ENCODE results near the gene PDE7B. TPM values are rescaled to one million over a fixed set of nuclear protein-coding genes. Genes with fewer than 3 reads are reported as not detected.

The PDE7B gene
- polyA plus RNA-seq, 1 donor (not counting 4 experiments of a cell fraction or from before 2014, with no cell fraction given): 0.01 TPM

- no peaks in the 10 kb centered on the region for H3K36me3 ChIP-seq (ENCODE audit: control insufficient read depth in 2 of 2, extremely low read depth in 1 of 2, insufficient read depth in 2 of 2, low read length in 2 of 2)
- H3K27me3 ChIP-seq (ENCODE audit: control insufficient read depth, extremely low read depth, insufficient read depth, low read length): no peaks in the 10 kb centered on the region
- H3K9ac ChIP-seq (ENCODE audit: control insufficient read depth, extremely low read depth, insufficient read depth, low read length): no peak overlapping the region
- no peak overlapping the region for H3K4me3 ChIP-seq (ENCODE audit: control insufficient read depth in 2 of 3, extremely low read depth in 1 of 3, insufficient read depth in 2 of 3, low read depth in 1 of 3, low read length in 3 of 3)
- H3K9me3 ChIP-seq (ENCODE audit: control insufficient read depth, low read depth, low read length): no peaks in the 10 kb centered on the region
- H2AFZ ChIP-seq (ENCODE audit: control insufficient read depth, low read length): no peak overlapping the region
- H3K27ac ChIP-seq (ENCODE audit: control insufficient read depth, insufficient read depth, low read length): no peak overlapping the region
- no peaks in the 10 kb centered on the region for H3K79me2 ChIP-seq (ENCODE audit: control insufficient read depth, insufficient read depth, low read length)
- DNase-seq (ENCODE audit: low read depth, low spot score): no peak
- FAIRE-seq: no peak
- H3K4me2 ChIP-seq (ENCODE audit: control insufficient read depth, extremely low read depth, insufficient read depth, low read depth, low read length): no peak overlapping the region
- TF ChIP-seq CTCF (optimal IDR thresholded peaks at IDR 0.05 in 1 of 3, IDR thresholded peaks at IDR 0.05 in 1 of 3, conservative IDR thresholded peaks at IDR 0.05 in 1 of 3; ENCODE audit: extremely low read depth in 1 of 3, insufficient read depth in 2 of 3, low read length in 3 of 3) (no peak), EZH2 (IDR thresholded peaks at IDR 0.05; ENCODE audit: low read length) (no peak)
- H3K4me1 ChIP-seq (ENCODE audit: control insufficient read depth, extremely low read depth, insufficient read depth, low read length): no peaks in the 10 kb centered on the region
- no peaks in the 10 kb centered on the region for H4K20me1 ChIP-seq (ENCODE audit: control insufficient read depth, extremely low read depth, insufficient read depth, low read length)
- H3K9me1 ChIP-seq (ENCODE audit: control insufficient read depth, extremely low read depth, insufficient read depth, low read length): no peaks in the 10 kb centered on the region
- dilution Hi-C loops (cut with MboI; ENCODE audit: extremely low pct_ligation_motif_present, low sequenced_read_pairs): no loop called here
Measured at GRCh38 chr6:136208783-136209182, 357.3 kb downstream of the PDE7B start.

GRCh38 chr6:136209496-136209895 lies 358.0 kb downstream of the PDE7B start:
- Histone ChIP-seq H3K4me2 (ENCODE audit: control insufficient read depth, extremely low read depth, insufficient read depth, low read depth, low read length) (no peak overlapping the region), H3K4me3 (ENCODE audit: control insufficient read depth in 2 of 3, extremely low read depth in 1 of 3, insufficient read depth in 2 of 3, low read depth in 1 of 3, low read length in 3 of 3) (no peak overlapping the region), H2AFZ (ENCODE audit: control insufficient read depth, low read length) (no peak overlapping the region), H3K36me3 (ENCODE audit: control insufficient read depth in 2 of 2, extremely low read depth in 1 of 2, insufficient read depth in 2 of 2, low read length in 2 of 2) (no peaks in the 10 kb centered on the region), H4K20me1 (ENCODE audit: control insufficient read depth, extremely low read depth, insufficient read depth, low read length) (no peaks in the 10 kb centered on the region), H3K79me2 (ENCODE audit: control insufficient read depth, insufficient read depth, low read length) (no peaks in the 10 kb centered on the region), H3K4me1 (ENCODE audit: control insufficient read depth, extremely low read depth, insufficient read depth, low read length) (no peaks in the 10 kb centered on the region), H3K9me3 (ENCODE audit: control insufficient read depth, low read depth, low read length) (no peaks in the 10 kb centered on the region), H3K9me1 (ENCODE audit: control insufficient read depth, extremely low read depth, insufficient read depth, low read length) (no peaks in the 10 kb centered on the region), H3K27ac (ENCODE audit: control insufficient read depth, insufficient read depth, low read length) (no peak overlapping the region), H3K9ac (ENCODE audit: control insufficient read depth, extremely low read depth, insufficient read depth, low read length) (no peak overlapping the region), H3K27me3 (ENCODE audit: control insufficient read depth, extremely low read depth, insufficient read depth, low read length) (no peaks in the 10 kb centered on the region)
- dilution Hi-C loops (cut with MboI; ENCODE audit: extremely low pct_ligation_motif_present, low sequenced_read_pairs): no loop called here
- FAIRE-seq (no peak), DNase-seq (ENCODE audit: low read depth, low spot score) (no peak)
- TF ChIP-seq CTCF (optimal IDR thresholded peaks at IDR 0.05 in 1 of 3, IDR thresholded peaks at IDR 0.05 in 1 of 3, conservative IDR thresholded peaks at IDR 0.05 in 1 of 3; ENCODE audit: extremely low read depth in 1 of 3, insufficient read depth in 2 of 3, low read length in 3 of 3) (no peak), EZH2 (IDR thresholded peaks at IDR 0.05; ENCODE audit: low read length) (no peak)
